Fibroblast of pulmonary artery (primary cell): ENCODE results near the gene NCMAP.

Source experiments
- DNase-seq: peaks from one replicate; pipeline ENCODE4 v3.0.0-alpha.2; 2010; ENCODE audit warnings: low read depth
- H3K4me3 ChIP-seq: replicated peaks from 2 replicates; pipeline ENCODE4 v1.5.1; 2011; ENCODE audit warnings: low read depth, mild to moderate bottlenecking, control low read depth, low read length, moderate library complexity
- TF ChIP-seq, protein P1 (sequence below): IDR thresholded peaks from 2 replicates; pipeline ENCODE4 v1.5.1; 2011; ENCODE audit warnings: mild to moderate bottlenecking, control low read depth, low read length, inconsistent platforms; ENCODE audit errors: missing control alignments

The NCMAP gene

DNA sequence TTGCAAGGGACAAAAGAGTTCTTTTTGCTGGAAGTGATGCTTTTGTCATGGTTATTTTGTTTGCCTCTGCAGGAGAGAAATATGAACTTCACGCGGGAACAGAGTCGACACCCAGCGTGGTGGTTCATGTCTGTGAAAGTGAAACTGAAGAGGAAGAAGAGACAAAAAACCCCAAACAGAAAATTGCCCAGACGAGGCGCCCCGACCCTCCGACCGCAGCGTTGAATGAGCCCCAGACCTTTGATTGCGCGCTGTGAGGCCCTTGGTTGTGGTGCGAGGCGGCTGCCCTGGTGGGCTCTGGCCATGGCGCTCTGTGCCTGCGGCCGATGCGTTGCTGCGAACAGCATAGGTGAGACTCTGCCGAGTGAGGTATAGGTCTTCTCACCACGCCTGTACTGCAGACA is 20.9 kb upstream of the NCMAP start:
- TF ChIP-seq, protein P1, sequence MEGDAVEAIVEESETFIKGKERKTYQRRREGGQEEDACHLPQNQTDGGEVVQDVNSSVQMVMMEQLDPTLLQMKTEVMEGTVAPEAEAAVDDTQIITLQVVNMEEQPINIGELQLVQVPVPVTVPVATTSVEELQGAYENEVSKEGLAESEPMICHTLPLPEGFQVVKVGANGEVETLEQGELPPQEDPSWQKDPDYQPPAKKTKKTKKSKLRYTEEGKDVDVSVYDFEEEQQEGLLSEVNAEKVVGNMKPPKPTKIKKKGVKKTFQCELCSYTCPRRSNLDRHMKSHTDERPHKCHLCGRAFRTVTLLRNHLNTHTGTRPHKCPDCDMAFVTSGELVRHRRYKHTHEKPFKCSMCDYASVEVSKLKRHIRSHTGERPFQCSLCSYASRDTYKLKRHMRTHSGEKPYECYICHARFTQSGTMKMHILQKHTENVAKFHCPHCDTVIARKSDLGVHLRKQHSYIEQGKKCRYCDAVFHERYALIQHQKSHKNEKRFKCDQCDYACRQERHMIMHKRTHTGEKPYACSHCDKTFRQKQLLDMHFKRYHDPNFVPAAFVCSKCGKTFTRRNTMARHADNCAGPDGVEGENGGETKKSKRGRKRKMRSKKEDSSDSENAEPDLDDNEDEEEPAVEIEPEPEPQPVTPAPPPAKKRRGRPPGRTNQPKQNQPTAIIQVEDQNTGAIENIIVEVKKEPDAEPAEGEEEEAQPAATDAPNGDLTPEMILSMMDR, result no peak
- no peak for DNase-seq
- no peak overlapping the region for H3K4me3 ChIP-seq

DNA sequence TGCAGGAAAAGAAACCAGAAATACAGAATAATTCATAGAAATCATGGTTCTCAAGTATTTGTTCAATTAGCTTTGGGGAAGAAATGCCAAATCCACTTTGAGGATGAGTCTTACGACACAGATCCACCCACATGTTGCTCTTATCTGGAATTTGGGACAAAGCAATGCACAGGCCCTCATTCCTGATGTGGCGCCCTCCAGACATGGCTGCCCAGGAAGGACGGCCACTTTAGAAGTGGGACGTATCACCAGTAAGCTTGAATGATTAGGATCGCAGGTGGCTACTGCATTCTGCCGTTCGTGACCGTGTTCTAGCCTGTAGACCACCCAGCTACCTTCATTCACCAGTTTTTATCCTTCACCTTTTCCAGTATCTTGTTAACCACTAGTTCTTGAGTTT is 20.1 kb upstream of the NCMAP start:
- TF ChIP-seq, protein P1, result no peak
- no peak overlapping the region for H3K4me3 ChIP-seq
- no peak for DNase-seq

DNA sequence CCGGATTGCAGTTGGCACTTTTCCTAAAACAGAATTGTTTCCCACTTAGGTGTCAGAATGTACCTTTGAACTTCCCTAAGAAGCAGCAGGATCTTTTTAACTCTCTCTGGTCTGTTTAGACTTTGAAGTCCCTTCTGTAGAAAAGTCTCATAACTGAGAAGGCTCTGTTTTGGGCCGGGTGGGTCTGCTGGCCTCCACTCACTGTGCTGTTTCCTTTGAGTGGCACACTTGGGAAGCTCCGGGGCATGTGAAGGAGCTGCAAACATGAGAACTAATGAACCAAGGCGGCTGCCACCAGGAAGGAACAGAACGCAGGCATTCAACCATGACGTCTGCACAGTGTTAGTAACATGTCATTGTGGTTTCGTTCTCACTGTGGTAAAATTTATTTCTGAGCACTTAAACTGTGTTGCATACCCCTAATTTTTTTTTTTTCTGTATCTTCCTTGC is 19.5 kb upstream of the NCMAP start:
- no peak for DNase-seq
- TF ChIP-seq, protein P1, result no peak
- no peak overlapping the region for H3K4me3 ChIP-seq

DNA sequence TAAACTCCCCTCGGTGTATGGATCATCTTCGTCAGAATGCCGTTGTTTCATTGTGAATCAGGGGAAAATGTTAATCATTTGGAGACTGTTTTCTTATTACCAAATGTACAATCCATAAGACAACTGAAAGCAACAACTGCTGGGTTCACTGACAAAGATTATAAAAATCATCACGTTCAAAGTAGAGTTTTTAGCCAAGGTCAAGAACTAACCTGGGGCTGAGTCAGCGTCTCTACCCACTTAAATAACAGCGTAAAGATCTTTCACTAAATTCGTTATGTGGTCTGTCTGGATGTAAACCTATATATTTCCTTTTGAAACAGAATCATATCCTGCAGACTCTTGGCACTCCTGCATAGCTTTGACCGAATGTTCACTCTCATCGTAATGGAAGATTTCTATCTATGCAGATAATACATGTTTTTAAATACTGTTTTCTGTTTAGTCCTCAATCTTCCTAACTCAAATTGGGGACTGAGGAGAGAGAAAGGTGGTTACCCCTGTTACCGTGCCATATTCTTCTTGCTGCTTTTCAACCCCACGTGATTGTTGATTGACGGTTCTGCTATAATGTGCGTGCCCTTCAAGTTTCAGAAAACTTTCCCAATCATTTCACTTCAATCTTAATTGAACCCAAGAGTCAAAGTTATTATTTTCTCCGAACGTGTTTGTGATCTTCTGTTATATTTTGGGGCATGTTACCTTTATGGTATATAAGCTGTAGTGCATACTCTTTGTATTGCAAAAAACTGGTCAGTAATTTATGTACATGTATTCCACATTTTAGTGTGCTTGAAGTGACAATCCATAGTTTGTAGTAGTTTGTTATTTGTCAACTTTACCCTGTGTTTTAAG is 15.6 kb upstream of the NCMAP start:
- TF ChIP-seq, protein P1, result no peak
- DNase-seq, result no peak
- H3K4me3 ChIP-seq, result no peak overlapping the region

DNA sequence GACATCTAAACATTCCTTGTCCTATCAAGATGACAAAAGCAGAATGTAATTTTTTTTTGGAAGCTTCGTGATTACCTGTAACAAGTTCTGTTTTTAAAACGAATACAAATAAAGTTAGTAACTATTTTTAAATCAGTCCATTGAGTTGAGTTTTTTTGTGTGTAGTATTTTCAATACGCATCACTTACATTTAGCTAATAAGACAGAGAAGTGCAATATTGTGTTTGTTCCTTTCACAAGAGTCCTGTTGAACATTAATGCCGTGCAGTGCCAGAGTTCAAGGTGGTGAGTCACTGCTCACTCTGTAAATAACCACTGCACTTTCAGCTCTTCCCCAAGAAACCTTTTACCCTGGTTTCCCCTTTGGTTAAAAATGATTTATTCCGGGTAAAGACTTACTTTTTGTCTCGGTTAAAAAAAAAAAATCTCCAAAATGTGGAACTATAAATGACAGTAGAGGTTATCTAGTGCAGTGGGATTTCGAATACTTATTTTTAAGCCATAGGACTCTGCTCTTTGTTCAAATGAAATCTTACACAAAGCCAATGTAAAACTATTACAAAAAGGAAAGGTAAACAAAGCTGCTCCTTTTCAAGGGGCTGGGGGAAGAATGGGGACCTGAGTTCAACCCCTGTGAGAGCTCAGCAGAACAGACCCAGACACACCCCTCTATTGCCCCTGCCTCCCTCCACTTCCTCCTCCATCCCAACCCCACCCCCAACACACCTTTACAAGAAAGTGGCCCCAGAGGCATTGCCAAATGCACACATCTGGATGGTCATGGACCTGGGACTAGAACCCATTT is 14.8 kb upstream of the NCMAP start:
- DNase-seq, result peak; percentile 65
- H3K4me3 ChIP-seq, result no peak overlapping the region
- TF ChIP-seq, protein P1, result no peak

DNA sequence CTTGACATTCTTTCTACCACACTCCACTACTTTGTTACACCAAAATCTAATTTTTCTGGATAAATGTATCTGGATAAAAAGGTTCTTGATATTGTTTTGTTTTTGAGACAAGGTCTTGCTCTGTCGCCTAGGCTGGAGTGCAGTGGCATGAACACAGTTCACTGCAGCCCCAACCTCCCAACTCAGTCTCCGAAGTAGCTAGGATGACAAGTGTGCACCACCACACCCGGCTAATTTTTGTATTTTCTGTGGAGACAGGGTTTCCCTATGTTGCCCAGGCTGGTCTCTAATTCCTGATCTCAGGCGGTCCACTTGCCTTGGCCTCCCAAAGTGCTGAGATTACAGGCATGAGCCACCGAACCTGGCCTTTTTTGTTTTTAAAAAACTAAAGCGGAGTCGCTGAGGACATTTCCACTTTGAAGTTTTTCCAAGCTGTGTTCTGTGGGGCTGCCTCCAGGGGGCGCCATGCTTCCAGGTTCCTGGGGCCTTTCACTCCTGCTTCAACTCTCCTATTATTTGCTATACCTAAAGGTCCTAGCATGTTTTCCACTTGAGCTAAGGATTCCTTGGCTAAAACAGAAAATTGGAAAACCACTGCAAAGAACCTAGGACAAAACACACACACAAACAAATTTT is 14.1 kb upstream of the NCMAP start:
- TF ChIP-seq, protein P1, result peak; percentile 42
- H3K4me3 ChIP-seq, result no peak overlapping the region
- DNase-seq, result no peak
